ENCODE results near the gene CTDP1.
"Not testable (repeated sequence)": the region's sequence is repeated elsewhere in the genome, so short reads cannot be mapped to it uniquely, and the experiment has no call there.

Gene CTDP1

DNA sequence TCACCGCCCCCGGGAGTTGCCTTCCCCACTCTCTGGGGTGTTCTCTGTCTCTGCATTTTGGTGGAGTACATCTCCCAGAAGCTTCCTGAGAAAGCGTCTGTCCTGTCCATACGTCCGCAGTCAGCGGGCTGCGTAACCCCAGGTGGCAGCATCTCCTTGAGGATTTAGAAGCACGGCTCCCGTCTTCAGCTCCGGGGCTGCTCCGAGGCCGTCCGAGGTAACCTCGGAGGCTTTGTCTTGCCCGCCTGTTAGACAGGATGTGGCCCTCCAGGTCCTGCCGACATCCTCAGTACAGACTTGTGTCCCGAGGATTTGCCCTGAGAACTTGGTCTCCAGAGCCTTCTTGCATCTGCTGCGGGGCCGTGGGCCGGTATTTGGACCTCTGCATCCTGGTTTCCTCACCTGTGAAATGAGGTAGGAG, 58.4 kb downstream of the CTDP1 start:
- in situ Hi-C loops (cut with MboI; ENCODE audit: low sequenced_read_pairs): no loop called here

DNA sequence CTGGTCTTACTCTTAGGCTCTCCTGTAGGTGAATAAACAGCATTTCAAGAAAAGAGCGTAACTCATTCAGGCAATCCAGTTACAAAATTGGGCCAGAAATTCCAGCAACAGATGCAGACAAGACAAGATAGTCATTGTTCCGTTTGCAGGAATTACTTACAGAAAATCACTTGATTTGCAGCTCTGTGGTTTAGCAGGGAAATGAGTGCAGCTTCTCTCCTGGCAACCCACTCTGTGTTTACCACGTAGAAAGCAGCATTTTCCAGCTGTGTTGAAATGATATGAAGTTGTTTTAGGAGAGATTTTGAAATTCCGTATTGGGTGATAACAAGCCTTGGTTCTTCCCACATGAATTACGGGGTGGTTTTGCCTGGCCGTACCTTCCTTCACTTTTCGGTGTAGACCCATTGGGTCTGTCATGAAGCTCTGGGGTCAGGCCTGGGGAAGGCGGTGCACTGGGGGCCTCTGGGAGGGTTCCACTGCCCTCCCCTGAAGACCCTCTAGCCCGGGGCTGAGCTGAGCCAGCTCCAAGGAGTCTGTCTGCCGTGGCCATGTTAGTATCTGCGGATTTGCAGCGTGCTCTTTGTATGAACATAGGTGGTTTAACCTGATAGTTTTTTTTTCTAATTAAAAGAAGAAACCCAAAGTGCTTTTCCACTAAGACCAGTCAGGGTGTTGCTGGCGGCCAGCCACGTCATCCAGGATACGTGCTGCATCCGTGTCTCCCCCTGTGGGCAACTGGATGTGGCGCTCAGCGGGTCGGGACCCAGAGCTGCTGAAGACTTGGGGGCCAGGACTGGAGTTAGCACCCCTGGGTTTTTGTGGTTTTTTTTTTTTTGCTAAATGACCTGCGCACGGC, 59.2 kb downstream of the CTDP1 start:
- in situ Hi-C loops (cut with MboI; ENCODE audit: low sequenced_read_pairs): no loop called here

DNA sequence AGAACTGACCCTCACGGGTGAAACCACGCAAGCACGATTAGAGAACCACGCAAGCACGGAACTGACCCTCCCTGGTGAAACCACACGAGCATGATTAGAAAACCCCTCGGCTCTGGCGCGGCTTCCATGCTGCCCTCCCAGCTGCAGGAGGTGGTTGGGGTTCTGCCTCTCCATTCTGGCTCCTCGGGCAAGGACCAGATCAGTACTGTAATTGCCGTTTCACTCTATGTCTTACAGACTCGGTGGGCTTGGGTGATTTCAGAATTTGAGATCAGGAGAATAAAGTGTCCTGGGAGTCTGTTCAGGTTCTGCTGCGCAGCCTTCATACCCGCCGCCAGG, 59.8 kb downstream of the CTDP1 start:
- in situ Hi-C loops (cut with MboI; ENCODE audit: low sequenced_read_pairs): no loop called here

DNA sequence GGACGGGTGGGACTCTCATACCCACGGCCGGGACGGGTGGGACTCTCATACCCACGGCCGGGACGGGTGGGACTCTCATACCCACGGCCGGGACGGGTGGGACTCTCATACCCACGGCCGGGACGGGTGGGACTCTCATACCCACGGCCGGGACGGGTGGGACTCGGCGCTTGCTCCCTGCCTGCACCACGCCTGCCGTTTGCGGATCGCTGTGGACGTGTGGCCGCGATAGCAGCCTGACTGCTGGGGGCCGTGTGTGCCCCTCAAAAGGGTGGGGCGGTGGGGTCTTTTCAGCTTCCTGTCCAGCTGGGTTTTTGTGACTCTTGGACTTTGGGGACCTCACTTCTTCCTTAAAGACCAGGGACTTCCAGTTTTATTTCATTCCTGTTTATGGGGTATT, 60.4 kb downstream of the CTDP1 start:
- in situ Hi-C loops (cut with MboI; ENCODE audit: low sequenced_read_pairs): not testable (repeated sequence)

DNA sequence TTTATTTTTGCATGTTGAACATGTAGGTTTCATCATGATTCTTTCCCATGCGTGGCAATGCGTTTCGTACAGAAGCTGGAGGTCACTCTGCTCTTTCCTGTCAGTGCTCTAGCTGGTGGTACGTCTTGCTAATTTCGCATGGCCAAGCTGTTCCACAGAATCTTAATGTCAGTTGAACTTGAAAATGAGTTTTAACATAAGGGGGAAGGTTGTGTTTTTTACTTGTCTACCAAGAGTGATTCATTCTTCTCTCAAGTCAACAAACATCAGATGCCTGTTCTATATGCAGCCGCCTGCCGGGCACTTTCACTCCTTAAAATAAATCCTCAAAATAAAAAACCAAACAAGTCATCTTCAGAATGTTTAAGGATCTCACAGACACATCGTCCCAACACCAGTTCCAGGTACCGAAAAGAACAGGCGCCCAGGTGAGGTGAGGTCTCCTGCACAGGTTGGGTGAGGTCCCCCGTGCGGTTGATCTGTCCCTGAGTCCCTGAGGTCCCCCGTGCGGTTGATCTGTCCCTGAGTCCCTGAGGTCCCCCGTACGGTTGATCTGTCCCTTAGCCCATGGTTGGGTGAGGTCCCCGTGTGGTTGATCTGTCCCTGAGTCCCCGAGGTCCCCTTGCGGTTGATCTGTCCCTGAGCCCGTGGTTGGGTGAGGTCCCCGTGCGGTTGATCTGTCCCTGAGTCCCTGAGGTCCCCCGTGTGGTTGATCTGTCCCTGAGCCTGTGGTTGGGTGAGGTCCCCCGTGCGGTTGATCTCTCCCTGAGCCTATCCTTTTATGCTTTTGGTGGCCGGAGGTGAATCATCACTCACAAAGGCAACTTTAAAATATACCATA, 61.1 kb downstream of the CTDP1 start:
- in situ Hi-C loops (cut with MboI; ENCODE audit: low sequenced_read_pairs): no loop called here

DNA sequence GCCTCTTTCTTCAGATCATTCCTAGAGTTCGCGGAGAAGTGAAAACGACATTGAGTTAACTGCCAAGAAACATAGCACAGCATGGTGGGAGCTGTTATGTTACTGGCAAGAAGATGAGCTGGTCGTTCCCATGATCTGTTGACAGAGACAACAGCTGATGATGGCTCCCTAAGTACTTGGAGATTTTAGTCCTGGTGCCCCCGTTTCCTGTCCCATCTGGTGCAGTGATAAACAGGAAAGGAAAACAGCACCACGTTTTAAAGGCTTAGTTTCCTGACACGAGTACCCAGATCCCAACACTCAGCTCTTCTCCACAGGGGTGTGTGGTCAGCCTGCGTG, 61.7 kb downstream of the CTDP1 start:
- in situ Hi-C loops (cut with MboI; ENCODE audit: low sequenced_read_pairs): no loop called here

DNA sequence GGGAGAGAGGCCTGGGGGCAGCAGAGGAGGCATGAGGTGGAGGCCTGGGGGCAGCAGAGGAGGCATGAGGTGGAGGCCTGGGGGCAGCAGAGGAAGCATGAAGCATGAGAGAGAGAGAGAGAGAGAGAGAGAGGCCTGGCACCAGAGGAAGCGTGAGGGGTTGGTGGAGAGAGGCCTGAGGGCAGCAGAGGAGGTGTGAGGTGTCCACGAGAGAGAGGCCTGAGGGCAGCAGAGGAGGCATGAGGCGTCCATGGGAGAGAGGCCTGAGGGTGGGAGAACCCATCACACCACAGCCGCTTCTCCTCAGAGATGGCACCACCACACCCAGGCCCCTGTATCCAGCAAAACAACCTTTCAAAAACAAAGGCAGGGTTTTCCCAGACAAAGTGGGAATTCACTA, 62.5 kb downstream of the CTDP1 start:
- in situ Hi-C loops (cut with MboI; ENCODE audit: low sequenced_read_pairs): no loop called here

DNA sequence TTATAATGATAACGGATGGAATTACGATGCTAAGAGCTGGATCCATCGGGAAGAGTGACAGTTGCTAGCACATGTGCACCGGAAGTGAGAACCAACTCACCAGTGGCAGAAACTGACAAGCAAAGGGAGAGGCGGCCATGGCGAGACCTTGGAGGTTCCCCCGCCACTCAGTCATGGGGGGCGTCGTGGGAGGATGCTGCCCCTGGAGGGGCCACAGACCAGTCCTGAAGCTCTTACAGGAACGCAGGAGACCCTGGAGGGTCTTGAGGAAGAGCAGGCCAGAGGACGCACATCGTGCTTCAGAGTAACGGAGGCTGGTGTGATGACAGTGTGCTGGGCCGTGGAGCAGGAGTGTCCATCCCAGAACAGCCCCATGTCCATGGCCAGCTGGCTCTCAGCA, 65.0 kb downstream of the CTDP1 start:
- in situ Hi-C loops (cut with MboI; ENCODE audit: low sequenced_read_pairs): no loop called here

DNA sequence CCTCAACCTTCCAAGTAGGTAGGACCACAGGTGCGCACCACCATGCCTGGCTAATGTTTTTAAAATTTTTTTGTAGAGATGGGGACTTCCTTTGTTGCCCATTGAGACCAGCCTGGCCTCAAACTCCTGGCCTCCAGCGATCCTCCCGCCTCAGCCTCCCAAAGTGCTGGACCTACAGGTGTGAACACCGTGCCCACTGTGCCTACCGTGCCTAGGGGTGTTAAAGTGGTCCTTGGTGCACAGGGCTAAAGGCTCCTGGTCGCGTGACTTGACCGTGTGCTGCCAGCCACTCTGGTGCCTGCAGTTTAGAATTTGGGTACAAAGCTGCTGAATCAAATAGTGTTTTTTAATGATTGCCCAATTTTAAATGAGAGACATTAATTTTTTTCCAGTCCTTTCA, 67.1 kb downstream of the CTDP1 start:
- in situ Hi-C loops (cut with MboI; ENCODE audit: low sequenced_read_pairs): no loop called here

DNA sequence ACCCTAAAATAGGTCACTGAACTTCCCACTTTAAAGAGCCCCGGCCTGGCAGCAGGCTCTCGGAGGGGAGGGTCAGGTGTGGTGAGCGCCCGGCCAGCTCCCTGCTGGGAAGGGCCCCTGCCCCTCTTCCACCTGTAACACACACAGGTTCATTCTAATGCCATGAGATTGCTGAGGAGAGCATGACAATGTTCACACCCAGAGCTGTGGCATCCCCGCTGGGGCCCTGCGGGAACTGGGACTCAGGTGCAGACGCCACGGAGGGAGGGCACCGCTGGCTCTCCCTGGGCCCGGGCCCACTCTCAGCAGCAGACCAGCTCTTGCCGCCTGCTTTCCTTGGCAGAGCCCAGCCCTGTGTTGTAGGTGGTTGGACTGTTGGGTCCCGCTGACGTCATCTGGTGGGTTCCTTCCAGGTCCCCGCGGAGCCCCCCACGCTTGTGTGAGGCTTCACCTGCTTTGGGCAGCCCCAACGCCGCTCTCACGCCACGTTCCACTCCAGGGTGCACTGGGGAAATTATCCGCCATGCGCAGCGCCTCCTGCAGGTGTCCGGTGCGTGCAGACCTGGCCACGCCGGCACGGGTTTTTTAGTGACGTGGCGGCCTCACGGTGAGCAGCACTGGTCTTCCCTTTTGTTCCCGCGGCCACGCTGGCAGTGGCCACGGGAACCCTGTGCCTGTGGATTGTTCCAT, 67.7 kb downstream of the CTDP1 start:
- in situ Hi-C loops (cut with MboI; ENCODE audit: low sequenced_read_pairs): no loop called here

DNA sequence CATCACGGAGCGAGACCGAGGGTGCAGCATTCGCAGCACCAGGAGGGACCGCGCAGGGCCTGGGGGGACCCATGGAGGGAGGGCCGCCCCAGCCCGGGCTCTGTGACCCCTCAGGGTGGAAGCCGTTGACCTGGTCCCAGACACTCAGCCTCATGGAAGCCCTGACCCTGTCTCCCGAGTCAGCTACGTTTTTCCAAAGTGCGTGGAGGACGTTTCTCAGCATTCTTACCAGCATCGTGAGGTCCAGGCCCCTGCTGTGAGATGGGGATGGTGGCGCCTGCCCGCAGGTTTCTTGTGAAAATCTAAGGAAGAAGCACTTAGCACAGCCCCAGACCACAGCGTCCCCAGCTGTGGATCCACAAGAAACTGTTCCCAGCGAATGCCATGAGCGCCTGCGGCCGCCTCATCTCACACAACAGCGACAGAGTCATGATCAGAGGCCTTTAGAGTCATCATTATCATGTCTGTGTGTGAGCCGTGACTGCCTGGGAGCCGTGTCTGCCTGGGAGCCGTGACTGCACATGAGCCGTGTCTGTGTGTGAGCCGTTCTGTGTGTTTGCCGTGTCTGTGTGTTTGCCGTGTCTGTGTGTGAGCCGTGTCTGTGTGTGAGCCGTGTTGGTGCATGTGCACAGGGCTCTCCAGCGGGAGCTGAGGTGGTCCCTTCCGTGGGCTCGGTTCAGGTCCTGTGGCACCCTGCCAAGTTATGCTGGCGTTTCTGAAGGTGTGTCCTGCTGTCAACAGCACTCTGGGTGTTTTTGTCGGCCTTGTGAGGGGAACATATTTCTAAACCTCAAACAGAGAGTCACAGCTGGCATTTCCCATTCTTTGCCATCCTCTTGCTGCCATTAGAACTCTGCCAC, 68.9 kb downstream of the CTDP1 start:
- in situ Hi-C loops (cut with MboI; ENCODE audit: low sequenced_read_pairs): no loop called here

DNA sequence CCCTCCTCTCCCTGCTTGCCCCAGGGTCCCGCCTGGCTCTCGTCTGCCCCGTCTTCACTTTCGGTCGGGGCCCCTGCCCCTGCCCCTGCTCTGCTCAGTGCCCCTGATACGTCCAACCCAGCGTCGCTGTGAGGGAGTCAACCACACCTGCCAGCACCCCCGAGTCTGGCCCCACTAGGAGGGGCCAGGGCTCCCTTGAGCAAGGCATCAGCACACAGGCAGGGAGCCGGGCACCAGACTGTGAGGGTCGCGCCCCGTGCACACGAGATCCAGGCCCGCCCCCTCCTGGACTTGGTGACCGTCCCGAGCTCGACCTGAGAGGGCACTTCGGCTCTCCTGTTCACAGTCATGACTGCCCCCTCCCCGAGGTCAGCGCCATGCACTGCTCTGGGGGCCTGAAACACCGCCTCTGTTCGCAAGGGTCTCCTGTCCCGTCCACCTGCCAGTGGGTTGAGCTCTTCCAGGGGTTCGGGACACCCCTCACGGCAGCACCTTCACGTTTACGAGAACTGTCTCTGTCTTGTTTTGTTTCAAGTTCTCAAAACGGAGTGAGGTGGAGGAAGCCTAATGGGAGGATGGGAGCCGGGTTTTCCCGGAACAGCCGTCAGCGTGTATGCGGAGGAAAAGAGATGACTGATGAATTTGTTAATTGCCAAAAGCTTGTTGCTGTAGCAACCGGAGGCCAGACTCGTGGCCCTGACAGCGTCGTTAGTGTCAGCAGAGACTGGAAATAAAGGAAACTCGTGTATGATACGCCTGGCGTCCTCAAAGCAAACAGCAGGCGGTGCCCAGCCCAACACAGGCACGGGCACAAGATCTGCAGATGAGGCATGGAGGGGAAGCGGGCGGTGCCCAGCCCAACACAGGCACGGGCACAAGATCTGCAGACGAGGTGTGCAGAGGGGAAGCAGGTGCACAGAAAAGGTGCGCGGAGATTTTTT, 69.9 kb downstream of the CTDP1 start:
- in situ Hi-C loops (cut with MboI; ENCODE audit: low sequenced_read_pairs): no loop called here

DNA sequence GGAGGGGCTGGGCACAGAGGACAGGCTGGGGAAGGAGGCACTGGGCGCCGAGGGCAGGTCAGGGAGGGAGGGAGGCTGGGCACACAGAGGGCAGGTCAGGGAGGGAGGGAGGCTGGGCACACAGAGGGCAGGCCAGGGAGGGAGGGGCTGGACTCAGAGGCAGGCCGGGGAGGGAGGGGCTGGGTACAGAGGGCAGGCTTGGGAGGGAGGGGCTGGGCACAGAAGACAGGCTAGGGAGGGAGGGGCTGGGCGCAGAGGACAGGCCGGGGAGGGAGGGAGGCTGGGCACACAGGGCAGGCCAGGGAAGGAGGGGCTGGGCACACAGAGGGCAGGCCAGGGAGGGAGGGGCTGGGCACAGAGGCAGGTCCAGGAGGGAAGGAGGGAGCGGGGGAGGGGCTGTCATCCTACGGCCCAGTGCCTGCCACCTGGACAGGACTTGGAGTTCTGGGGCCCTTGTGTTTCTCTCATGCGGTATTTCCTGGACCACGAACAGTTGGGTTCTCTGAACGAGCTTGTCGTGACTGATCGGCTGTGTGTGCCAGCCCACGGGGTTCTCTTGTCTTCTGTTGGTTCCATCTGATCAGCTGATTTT, 71.5 kb downstream of the CTDP1 start:
- in situ Hi-C loops (cut with MboI; ENCODE audit: low sequenced_read_pairs): no loop called here

DNA sequence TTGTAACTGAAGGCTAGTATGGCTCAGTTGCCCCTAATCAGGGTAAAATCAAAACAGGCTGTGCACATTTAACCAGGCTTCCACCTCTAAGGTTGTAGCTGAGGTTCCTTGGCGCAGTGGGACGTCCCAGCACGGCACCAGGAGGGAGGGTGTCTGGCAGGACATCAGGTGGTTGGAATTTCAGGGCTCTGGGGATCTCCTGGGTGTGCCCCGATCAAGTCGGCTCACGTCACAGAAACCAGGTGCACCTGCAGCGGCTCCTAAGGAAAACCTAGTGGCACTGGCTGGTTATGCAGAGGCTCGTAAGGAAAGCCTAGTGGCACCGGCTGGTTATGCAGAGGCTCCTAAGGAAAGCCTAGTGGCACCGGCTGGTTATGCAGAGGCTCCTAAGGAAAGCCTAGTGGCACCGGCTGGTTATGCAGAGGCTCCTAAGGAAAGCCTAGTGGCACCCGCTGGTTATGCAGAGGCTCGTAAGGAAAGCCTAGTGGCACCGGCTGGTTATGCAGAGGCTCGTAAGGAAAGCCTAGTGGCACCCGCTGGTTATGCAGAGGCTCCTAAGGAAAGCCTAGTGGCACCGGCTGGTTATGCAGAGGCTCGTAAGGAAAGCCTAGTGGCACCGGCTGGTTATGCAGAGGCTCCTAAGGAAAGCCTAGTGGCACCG, 72.4 kb downstream of the CTDP1 start:
- in situ Hi-C loops (cut with MboI; ENCODE audit: low sequenced_read_pairs): not testable (repeated sequence)

DNA sequence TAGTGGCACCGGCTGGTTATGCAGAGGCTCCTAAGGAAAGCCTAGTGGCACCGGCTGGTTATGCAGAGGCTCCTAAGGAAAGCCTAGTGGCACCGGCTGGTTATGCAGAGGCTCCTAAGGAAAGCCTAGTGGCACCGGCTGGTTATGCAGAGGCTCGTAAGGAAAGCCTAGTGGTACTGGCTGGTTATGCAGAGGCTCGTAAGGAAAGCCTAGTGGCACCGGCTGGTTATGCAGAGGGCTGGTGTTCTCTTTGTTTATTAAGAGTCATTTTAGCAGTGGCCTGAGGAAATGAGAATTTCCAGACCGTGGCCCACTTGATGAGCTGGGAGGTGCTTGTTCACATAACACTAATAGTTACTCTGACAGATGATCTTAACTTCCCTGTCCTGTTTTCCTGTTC, 73.3 kb downstream of the CTDP1 start:
- in situ Hi-C loops (cut with MboI; ENCODE audit: low sequenced_read_pairs): not testable (repeated sequence)

DNA sequence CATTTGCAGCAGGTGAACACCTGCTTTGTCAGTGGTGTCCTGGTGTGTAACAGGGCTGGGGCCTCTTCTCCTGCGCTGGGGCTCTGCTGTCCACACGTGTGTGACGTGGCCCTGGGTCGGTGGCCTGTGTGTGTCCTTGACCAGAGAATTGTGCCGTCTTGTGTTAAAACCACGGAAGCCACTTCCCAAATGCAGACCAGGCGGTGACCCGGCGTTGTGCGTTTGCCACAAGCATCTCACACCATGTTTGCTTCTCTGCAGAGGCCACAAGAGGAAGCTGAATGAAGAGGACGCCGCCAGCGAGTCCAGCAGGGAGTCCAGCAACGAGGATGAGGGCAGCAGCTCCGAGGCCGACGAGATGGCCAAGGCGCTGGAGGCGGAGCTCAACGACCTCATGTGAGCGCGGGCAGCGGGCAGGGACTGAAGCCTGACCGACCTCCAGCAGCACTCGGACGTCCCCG, 73.8 kb downstream of the CTDP1 start:
- in situ Hi-C loops (cut with MboI; ENCODE audit: low sequenced_read_pairs): no loop called here

DNA sequence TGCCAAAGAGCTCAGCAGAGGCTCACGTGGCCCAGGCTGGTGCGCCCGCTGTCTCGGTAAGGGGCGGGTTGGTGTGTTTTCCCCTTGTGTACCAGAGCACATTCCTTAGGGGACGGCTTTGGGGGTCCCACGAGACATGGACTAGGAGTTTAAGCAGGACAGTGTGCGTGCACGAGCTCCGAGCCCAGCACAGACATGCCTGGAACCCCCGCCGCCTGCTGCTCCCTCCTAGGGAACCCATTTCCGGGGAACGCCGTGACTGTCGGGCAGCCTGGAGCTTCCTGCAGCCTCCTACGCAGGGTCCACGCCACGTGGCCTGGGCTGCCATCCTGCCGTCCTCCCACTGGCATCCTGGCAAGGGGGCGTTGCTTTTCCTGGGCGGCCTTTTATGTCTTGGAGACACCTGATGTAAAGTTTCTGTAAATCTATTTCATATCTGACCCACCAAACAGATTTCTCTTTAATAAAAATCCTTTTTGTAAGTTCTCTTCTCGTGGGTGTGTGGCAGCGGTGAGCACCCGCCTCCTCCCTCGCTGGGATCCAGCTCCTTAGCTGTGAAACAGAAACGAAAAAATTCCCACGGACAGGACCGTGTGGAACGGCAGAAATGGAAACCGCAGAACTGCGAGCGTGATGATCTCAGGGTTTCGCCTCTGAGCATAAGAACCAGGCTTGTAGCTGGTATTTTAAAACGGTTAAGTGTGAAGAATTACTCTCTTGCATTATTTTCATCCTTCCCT, 74.6 kb downstream of the CTDP1 start:
- in situ Hi-C loops (cut with MboI; ENCODE audit: low sequenced_read_pairs): no loop called here

DNA sequence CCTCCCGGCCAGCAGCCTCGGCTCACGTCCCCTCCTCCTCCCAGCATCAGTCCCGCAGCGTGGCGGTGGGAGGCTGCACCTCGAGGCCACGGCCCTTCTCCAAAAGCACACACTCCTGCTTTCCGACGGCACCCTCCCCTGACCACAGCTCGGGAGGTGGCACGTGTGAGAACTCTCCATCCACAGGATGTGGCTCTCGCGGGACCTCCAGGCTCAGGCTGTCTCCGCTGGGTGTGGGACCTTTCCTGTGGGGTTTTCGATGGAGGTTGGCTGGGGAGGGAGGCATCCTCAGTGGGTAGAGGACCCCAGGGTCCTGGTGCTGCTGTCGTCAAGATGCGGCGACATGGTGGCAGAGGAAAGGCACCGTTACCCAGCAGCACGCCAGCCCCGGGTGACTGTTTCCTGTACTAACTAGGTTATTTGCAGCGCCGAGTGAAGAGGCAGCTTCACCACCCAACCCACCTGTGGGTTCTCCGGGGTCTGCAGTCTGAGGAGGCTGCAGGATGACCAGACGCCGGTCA, 75.3 kb downstream of the CTDP1 start:
- in situ Hi-C loops (cut with MboI; ENCODE audit: low sequenced_read_pairs): no loop called here
